GM12875 (cell line): ENCODE data around the gene DEFB125.
A peak's percentile ranks its signal among the peaks of the same experiment; 100 is the strongest.
"Not testable (repeated sequence)": the region's sequence is repeated elsewhere in the genome, so short reads cannot be mapped to it uniquely, and the experiment has no call there.

ENCODE experiments used
- H3K4me3 ChIP-seq: one replicate; pipeline ENCODE4 v1.5.1; 2011; ENCODE audit warnings: low read depth, low read length, control low read depth
- CTCF ChIP-seq: IDR thresholded peaks from 2 replicates; pipeline ENCODE4 v1.5.1; 2011; ENCODE audit warnings: low read depth, mild to moderate bottlenecking, control low read depth, inconsistent platforms, low read length, moderate library complexity, borderline replicate concordance; ENCODE audit not compliant: insufficient read depth

DEFB125 gene

GRCh38 chr20:101975-102374, 14.5 kb downstream of the DEFB125 start:
- H3K4me3 ChIP-seq: no peak overlapping the region
- TF ChIP-seq CTCF: no peak

- TF ChIP-seq CTCF: no peak
Measured at GRCh38 chr20:103456-103855, 16.0 kb downstream of the DEFB125 start.

GRCh38 chr20:112396-112795, 24.9 kb downstream of the DEFB125 start:
- H3K4me3 ChIP-seq: no peak overlapping the region
- no peak for TF ChIP-seq CTCF

More at GRCh38 chr20:103456-103855, 16.0 kb downstream of the DEFB125 start:
- H3K4me3 ChIP-seq: no peak overlapping the region

GRCh38 chr20:117518-117917, 30.0 kb downstream of the DEFB125 start:
- no peak for TF ChIP-seq CTCF
- H3K4me3 ChIP-seq: no peak overlapping the region

- H3K4me3 ChIP-seq: not testable (repeated sequence)
Measured at GRCh38 chr20:129786-130323, 42.4 kb downstream of the DEFB125 start.

- H3K4me3 ChIP-seq: no peak overlapping the region
- TF ChIP-seq CTCF: peak; percentile 43; the same call in 1 of the 2 replicates
Measured at GRCh38 chr20:137668-138490, 50.4 kb downstream of the DEFB125 start.

- TF ChIP-seq CTCF: no peak
Measured at GRCh38 chr20:142290-142689, 54.8 kb downstream of the DEFB125 start, which contains the start of gene DEFB126. Gene DEFB126, plus strand, starts transcription at chr20:142590. Its CDS starts 39 bp downstream, at chr20:142629.

GRCh38 chr20:145877-146276, 58.4 kb downstream of the DEFB125 start:
- TF ChIP-seq CTCF: no peak
- H3K4me3 ChIP-seq: no peak overlapping the region

More at GRCh38 chr20:142290-142689, 54.8 kb downstream of the DEFB125 start, which contains the start of gene DEFB126:
- no peak within 1 kb of the TSS for H3K4me3 ChIP-seq
